Spinal cord (tissue), 10 donors: ENCODE measurements around the gene MTCH2. TPM values are rescaled to one million over a fixed set of nuclear protein-coding genes. Genes with fewer than 3 reads are reported as not detected.
"Not testable (repeated sequence)": the region's sequence is repeated elsewhere in the genome, so short reads cannot be mapped to it uniquely, and the experiment has no call there.

ENCODE experiments used
- DNase-seq, 6 donors: peaks; one replicate each; pipeline versions ENCODE4 v3.0.0 to v3.0.0-alpha.2; 2013 to 2015; ENCODE audit warnings: low spot score in 6 of 6, low read depth in 4 of 6
- H3K27ac ChIP-seq: one replicate; pipeline ENCODE4 v1.5.1; 2013; ENCODE audit warnings: low read depth, low read length, control low read depth
- H3K27me3 ChIP-seq: one replicate; pipeline ENCODE4 v1.6.1; 2013; ENCODE audit warnings: low read length; ENCODE audit not compliant: control insufficient read depth, insufficient read depth
- H3K36me3 ChIP-seq: one replicate; pipeline ENCODE4 v1.6.1; 2013; ENCODE audit warnings: low read length; ENCODE audit not compliant: control insufficient read depth, insufficient read depth
- H3K4me1 ChIP-seq: one replicate; pipeline ENCODE4 v1.6.1; 2013; ENCODE audit warnings: low read length; ENCODE audit not compliant: control insufficient read depth, insufficient read depth
- H3K4me3 ChIP-seq: one replicate; pipeline ENCODE4 v1.5.1; 2013; ENCODE audit warnings: low read depth, low read length, control low read depth
- H3K9me3 ChIP-seq: one replicate; pipeline ENCODE4 v1.6.1; 2013; ENCODE audit warnings: low read length; ENCODE audit not compliant: control insufficient read depth, insufficient read depth
- WGBS: methylation state at CpG from one replicate; pipeline ENCODE4 v1.1.5; 2013; ENCODE audit warnings: missing lambda C conversion rate; ENCODE audit not compliant: insufficient coverage; 5-methylcytosine and 5-hydroxymethylcytosine counted together
- polyA plus RNA-seq, 2 donors: library from polyadenylated mRNA; unstranded; fragments of 120-200 nt; gene quantifications; one replicate each; pipeline ENCODE4 v1.2.1, GENCODE V29; 2013; ENCODE audit not compliant: insufficient read length in 2 of 2
- total RNA-seq, 2 donors: library from RNA; depleted of rRNA in 1 of 2; stranded (reverse); fragments of 120-200 nt in 1 of 2; fragments of >200 nt in 1 of 2; gene quantifications; one replicate each; pipeline versions ENCODE4 v1.2.3 to v1.2.4, GENCODE V29; 2013 to 2014
- donor health status: healthy.

Gene MTCH2
- total and polyA plus RNA-seq, 4 donors = 73.0 to 106 (median 90.3) TPM

DNA sequence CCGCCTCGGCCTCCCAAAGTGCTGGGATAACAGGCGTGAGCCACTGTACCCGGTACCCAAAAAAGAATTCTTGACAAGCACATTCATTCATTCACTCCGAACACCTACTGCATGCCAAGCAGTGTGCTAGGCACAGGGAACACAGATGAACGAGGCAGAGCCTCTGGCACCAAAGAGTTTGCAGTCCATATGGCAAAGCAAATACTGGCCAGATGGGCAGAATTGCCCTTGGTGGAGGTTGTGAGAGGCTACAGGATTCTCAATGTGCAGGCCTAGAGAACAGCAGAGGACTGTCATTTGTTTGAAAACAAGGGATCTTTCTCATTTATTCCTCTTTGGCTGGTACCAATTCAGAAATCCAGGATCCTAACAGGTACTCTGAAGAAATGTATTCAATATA is 27.5 kb upstream of the MTCH2 start:
- Histone ChIP-seq H3K9me3 (no peaks in the 10 kb centered on the region), H3K27ac (no peak overlapping the region), H3K27me3 (no peaks in the 10 kb centered on the region), H3K4me1 (no peaks in the 10 kb centered on the region), H3K36me3 (no peaks in the 10 kb centered on the region), H3K4me3 (no peak overlapping the region)
- DNase-seq = peak in 1 of 6 donors; percentile 38
- 76% methylated on average over 4 of the region's 6 CpGs for WGBS

DNA sequence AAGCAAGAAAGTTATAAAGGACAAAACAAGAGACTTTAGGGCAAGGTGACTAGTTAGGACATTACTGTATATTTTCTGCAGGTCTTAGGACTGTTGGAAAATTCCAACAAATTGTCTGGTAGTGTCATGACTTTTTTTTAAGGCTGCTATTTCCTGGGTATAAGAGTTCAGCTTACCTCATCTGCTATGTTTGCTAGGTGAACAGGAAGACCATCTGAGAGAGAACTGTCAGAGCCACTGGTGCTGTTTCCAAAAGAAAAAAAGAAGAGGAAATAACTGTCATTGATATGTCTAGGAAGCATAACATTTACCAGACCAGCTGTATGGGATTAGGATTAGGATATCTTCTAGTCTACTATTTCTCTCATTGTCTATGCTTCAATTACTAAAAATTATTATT is 26.3 kb upstream of the MTCH2 start:
- Histone ChIP-seq H3K4me1 (no peaks in the 10 kb centered on the region), H3K36me3 (no peaks in the 10 kb centered on the region), H3K9me3 (no peaks in the 10 kb centered on the region), H3K27ac (no peak overlapping the region), H3K27me3 (no peaks in the 10 kb centered on the region), H3K4me3 (no peak overlapping the region)
- DNase-seq = no peak

DNA sequence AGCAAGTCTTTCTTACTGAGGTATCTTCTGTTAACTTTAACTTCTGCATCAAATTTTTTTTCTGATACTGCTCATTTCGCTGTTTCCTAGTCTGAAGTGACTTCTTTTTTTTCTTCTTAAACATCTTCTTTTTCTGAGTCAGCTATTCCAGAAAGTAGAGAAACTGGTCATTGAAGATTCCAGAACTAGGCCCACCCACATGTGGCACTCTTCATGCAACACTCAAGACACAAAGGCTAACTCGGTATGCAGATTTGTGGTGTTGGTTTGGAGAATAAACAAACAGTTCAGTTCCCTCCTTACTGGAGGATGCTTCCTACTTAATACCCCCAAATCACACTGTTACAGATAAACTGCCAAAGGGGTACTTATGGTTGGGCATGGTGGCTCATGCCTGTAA is 25.2 kb upstream of the MTCH2 start:
- no CpG with 5 or more reads among the region's 2 CpGs for WGBS
- H3K27ac ChIP-seq = no peak overlapping the region
- no peaks in the 10 kb centered on the region for H3K27me3 ChIP-seq

GRCh38 chr11:47667135-47667534 is 24.8 kb upstream of the MTCH2 start:
- WGBS = no CpG with 5 or more reads among the region's 4 CpGs
- H3K4me3 ChIP-seq = no peak overlapping the region
- H3K36me3 ChIP-seq = no peaks in the 10 kb centered on the region
- no peaks in the 10 kb centered on the region for H3K27me3 ChIP-seq
- H3K4me1 ChIP-seq = no peaks in the 10 kb centered on the region
- peak in 2 of 6 donors; percentile 17 to 20 for DNase-seq
- no peaks in the 10 kb centered on the region for H3K9me3 ChIP-seq
- H3K27ac ChIP-seq = no peak overlapping the region

More for the DNA sequence above, 25.2 kb upstream of the MTCH2 start:
- no peaks in the 10 kb centered on the region for H3K4me1 ChIP-seq
- H3K4me3 ChIP-seq = no peak overlapping the region
- H3K9me3 ChIP-seq = no peaks in the 10 kb centered on the region
- no peaks in the 10 kb centered on the region for H3K36me3 ChIP-seq
- no peak for DNase-seq

GRCh38 chr11:47664936-47665335 is 22.6 kb upstream of the MTCH2 start:
- WGBS = 100% methylated on average over 3 of the region's 4 CpGs
- H3K27me3 ChIP-seq, H3K4me3 ChIP-seq, H3K36me3 ChIP-seq, DNase-seq, H3K4me1 ChIP-seq, H3K27ac ChIP-seq, H3K9me3 ChIP-seq: not testable (repeated sequence)

- H3K9me3 ChIP-seq = no peaks in the 10 kb centered on the region
- H3K4me3 ChIP-seq = no peak overlapping the region
- H3K27me3 ChIP-seq = no peaks in the 10 kb centered on the region
- H3K27ac ChIP-seq = no peak overlapping the region
- no peaks in the 10 kb centered on the region for H3K36me3 ChIP-seq
- no peaks in the 10 kb centered on the region for H3K4me1 ChIP-seq
- no CpG with 5 or more reads among the region's 2 CpGs for WGBS
- no peak for DNase-seq
These were observed 18.9 kb upstream of the MTCH2 start for GRCh38 chr11:47661245-47661644.

DNA sequence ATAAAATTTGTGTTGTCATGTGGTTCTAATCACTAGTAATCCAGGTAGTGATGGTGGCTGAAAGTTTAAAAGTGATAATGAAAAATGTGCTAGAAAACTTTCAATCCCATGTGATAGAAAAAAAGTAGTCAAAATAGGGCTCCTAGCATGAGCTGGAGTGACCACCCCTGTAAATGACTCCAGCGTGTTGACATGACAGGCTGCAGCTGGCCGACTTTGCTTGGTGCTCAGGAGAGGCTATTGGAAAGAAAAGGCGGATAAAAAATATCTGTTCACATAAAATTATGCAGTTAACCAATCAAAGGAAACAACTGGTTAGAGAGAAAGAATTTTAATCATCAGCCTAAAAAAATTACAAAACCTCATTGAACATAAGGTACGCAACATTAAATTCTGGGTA is 16.9 kb upstream of the MTCH2 start:
- Histone ChIP-seq H3K27me3 (no peaks in the 10 kb centered on the region), H3K36me3 (no peaks in the 10 kb centered on the region), H3K9me3 (no peaks in the 10 kb centered on the region), H3K4me1 (no peaks in the 10 kb centered on the region), H3K4me3 (no peak overlapping the region), H3K27ac (no peak overlapping the region)
- DNase-seq = no peak
- WGBS = no CpG with 5 or more reads among the region's 4 CpGs

DNA sequence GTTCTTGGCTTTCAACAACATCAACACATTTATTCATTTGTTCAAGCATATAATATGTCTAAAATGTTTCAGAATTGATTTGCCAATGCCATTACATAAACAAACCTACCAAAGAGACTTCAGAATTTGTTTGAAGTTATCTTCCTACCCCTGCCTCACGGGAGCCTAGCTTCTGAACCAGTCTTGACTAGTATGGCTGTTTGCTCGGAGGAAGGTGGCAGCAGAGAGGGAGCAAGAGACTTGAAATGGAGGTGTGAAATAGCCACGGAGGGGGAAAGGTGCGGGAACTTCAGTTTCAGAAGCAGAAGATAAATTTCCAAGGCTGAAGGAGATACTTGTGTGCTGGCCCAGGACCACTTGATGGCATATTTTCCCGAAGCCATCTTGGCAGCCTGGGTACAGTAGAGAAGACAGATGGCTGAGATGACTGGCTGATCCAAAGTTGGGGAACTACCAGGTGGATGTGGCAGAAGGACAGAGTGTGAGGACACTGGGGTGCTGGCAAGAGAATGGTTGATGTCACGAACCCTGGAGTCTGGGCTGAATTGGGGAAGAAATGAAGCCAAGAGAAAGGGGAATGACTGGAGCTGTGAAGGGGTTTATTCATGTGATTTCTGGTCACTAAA is 14.0 kb upstream of the MTCH2 start:
- Histone ChIP-seq H3K27me3 (no peaks in the 10 kb centered on the region), H3K4me1 (no peaks in the 10 kb centered on the region), H3K27ac (no peak overlapping the region), H3K36me3 (no peaks in the 10 kb centered on the region), H3K4me3 (no peak overlapping the region), H3K9me3 (no peaks in the 10 kb centered on the region)
- 63% methylated on average over 5 of the region's 6 CpGs for WGBS
- DNase-seq = peak in 1 of 6 donors; percentile 83

DNA sequence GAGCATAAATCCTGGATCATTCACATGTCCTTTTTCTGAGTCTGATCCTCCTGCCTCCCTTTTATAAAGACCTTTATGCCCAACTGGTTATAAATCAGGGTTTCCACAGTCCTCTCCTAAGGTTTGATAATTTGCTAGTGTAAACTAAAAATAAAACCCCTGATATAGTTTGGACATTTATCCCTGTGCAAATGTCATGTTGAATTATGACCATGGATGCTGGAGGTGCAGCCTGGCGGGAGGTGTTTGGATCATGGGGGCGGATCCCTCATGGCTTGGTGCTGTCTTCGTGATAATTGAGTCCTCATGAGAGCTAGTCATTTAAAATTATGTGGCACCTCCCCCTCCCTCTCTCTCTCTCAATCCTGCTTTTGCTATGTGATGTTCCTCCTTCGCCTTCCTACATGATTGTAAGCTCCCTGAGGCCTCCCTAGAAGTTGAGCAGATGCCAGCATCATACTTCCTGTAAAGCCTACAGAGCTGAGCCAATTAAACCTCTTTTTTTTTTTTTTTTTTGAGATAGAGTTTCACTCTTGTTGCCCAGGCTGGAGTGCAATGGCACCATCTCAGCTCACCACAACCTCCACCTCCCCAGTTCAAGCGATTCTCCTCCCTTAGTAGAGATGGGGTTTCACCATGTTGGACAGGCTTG is 9.6 kb upstream of the MTCH2 start:
- DNase-seq = no peak
- Histone ChIP-seq H3K4me3 (no peak overlapping the region), H3K27me3 (no peaks in the 10 kb centered on the region), H3K27ac (no peak overlapping the region), H3K36me3 (no peaks in the 10 kb centered on the region), H3K9me3 (no peaks in the 10 kb centered on the region), H3K4me1 (no peaks in the 10 kb centered on the region)
- 88% methylated on average over 1 of the region's 5 CpGs for WGBS

GRCh38 chr11:47649276-47649675 is 6.9 kb upstream of the MTCH2 start:
- DNase-seq = peak in 1 of 6 donors; percentile 68
- Histone ChIP-seq H3K4me1 (no peaks in the 10 kb centered on the region), H3K9me3 (no peaks in the 10 kb centered on the region), H3K27me3 (no peaks in the 10 kb centered on the region), H3K27ac (no peak overlapping the region), H3K4me3 (no peak overlapping the region), H3K36me3 (no peaks in the 10 kb centered on the region)
- 42% methylated on average over 3 of the region's 3 CpGs for WGBS
